Endothelial cell of umbilical vein (primary cell): ENCODE results near the gene KRTCAP2. TPM values are rescaled to one million over a fixed set of nuclear protein-coding genes. Genes with fewer than 3 reads are reported as not detected.

ENCODE experiments used
- BruUV-seq: library from RNA; stranded (reverse); fragments of 400-500 nt; replicated peaks from 2 replicates; lab custom pipeline; 2021; lab: Mats Ljungman, UMichigan
- CTCF ChIA-PET: fragments of 300-600, 350-600 bp; sonication (Branson Sonifier 250); formaldehyde crosslinking; loops from one replicate; lab custom pipeline; 2021; ENCODE audit warnings: antibody characterized with exemption, inconsistent platforms; lab: Charles Lee
- POLR2A ChIA-PET: fragments of 300-600, 350-600 bp; sonication (Branson Sonifier 250); formaldehyde crosslinking; loops from one replicate; lab custom pipeline; 2021; ENCODE audit warnings: antibody characterized with exemption, inconsistent platforms; lab: Charles Lee
- DNase-seq: peaks from one replicate; pipeline ENCODE4 v3.0.0-alpha.2; 2011; ENCODE audit warnings: low read depth, low spot score
- FAIRE-seq: peaks from 2 replicates; lab custom pipeline; 2011; peaks lifted over from hg19 to GRCh38; lab: Jason Lieb, UNC
- H2AFZ ChIP-seq: 2 replicates; pipeline ENCODE4 v1.6.0; 2012; ENCODE audit warnings: low read depth, low read length, control low read depth, inconsistent platforms
- H3K27ac ChIP-seq: 2 replicates; pipeline ENCODE4 v1.5.1; 2011; ENCODE audit warnings: low read depth, mild to moderate bottlenecking, control low read depth, low read length, moderate library complexity; ENCODE audit not compliant: insufficient read depth
- H3K27me3 ChIP-seq, 2 experiments: 2 replicates each; pipeline versions ENCODE4 v1.6.0 to v1.6.1; 2011; ENCODE audit warnings: low read length in 2 of 2, mixed read lengths in 1 of 2; ENCODE audit not compliant: control insufficient read depth in 2 of 2, insufficient read depth in 2 of 2
- H3K36me3 ChIP-seq, 2 experiments: 2 replicates in 1 of 2; 3 replicates in 1 of 2; pipeline ENCODE4 v1.5.1; 2011; ENCODE audit warnings: low read length in 2 of 2, mild to moderate bottlenecking in 1 of 2, moderate library complexity in 1 of 2; ENCODE audit not compliant: control insufficient read depth in 2 of 2, insufficient read depth in 2 of 2; ENCODE audit errors: extremely low read depth in 1 of 2
- H3K4me1 ChIP-seq: 3 replicates; pipeline ENCODE4 v1.5.1; 2011; ENCODE audit warnings: mild to moderate bottlenecking, low read length; ENCODE audit not compliant: control insufficient read depth, insufficient read depth; ENCODE audit errors: extremely low read depth
- H3K4me2 ChIP-seq: 2 replicates; pipeline ENCODE4 v1.6.1; 2011; ENCODE audit warnings: low read length, control low read depth, mixed read lengths; ENCODE audit not compliant: insufficient read depth
- H3K4me3 ChIP-seq, 3 experiments: fragments of 200-600 bp in 1 of 3; sonication (generic), shearing (Covaris generic) in 1 of 3; replicated peaks in 1 of 3; 2 replicates each; pipeline ENCODE4 v1.5.1; 2011 to 2016; ENCODE audit warnings: control low read depth in 3 of 3, low read length in 3 of 3, mild to moderate bottlenecking in 2 of 3, inconsistent platforms in 1 of 3, low read depth in 1 of 3, moderate library complexity in 1 of 3; ENCODE audit not compliant: insufficient read depth in 1 of 3
- H3K79me2 ChIP-seq: 2 replicates; pipeline ENCODE4 v1.6.0; 2012; ENCODE audit warnings: low read length, inconsistent platforms; ENCODE audit not compliant: control insufficient read depth, insufficient read depth
- H3K9ac ChIP-seq: replicated peaks from 2 replicates; pipeline ENCODE3; 2011; ENCODE audit warnings: low read length, control low read depth; ENCODE audit not compliant: insufficient read depth; ENCODE audit errors: extremely low read depth
- H3K9me1 ChIP-seq: replicated peaks from 3 replicates; pipeline ENCODE4 v1.6.0; 2011; ENCODE audit warnings: mild to moderate bottlenecking, low read length; ENCODE audit not compliant: control insufficient read depth, insufficient read depth; ENCODE audit errors: extremely low read depth
- H3K9me3 ChIP-seq: replicated peaks from 2 replicates; pipeline ENCODE4 v1.5.1; 2012; ENCODE audit warnings: low read length, inconsistent platforms; ENCODE audit not compliant: control insufficient read depth, insufficient read depth
- H4K20me1 ChIP-seq: replicated peaks from 2 replicates; pipeline ENCODE3; 2011; ENCODE audit warnings: mild to moderate bottlenecking, low read length; ENCODE audit not compliant: control insufficient read depth, insufficient read depth; ENCODE audit errors: extremely low read depth
- EZH2 ChIP-seq: IDR thresholded peaks from 2 replicates; pipeline ENCODE4 v1.6.1; 2012; ENCODE audit warnings: borderline replicate concordance, low read depth, mild to moderate bottlenecking, moderate library complexity, low read length, inconsistent platforms; ENCODE audit not compliant: severe bottlenecking
- FOS ChIP-seq: IDR thresholded peaks from 2 replicates; pipeline ENCODE4 v1.6.1; 2011; ENCODE audit warnings: mild to moderate bottlenecking, low read length, moderate library complexity, borderline replicate concordance; ENCODE audit not compliant: insufficient read depth
- GATA2 ChIP-seq: IDR thresholded peaks from 2 replicates; pipeline ENCODE4 v1.7.0; 2011; ENCODE audit warnings: low read depth, mild to moderate bottlenecking, moderate library complexity, mixed read lengths, low read length; ENCODE audit not compliant: insufficient read length, insufficient read depth
- JUN ChIP-seq: IDR thresholded peaks from 2 replicates; pipeline ENCODE4 v1.6.1; 2011; ENCODE audit warnings: borderline replicate concordance, low read depth; ENCODE audit not compliant: insufficient read length, insufficient read depth
- MAX ChIP-seq: IDR thresholded peaks from 2 replicates; pipeline ENCODE4 v1.6.1; 2011; ENCODE audit not compliant: insufficient read depth, insufficient read length
- MYC ChIP-seq: IDR thresholded peaks from one replicate; pipeline ENCODE4 v1.6.1; 2011; ENCODE audit warnings: mild to moderate bottlenecking, low read depth, low read length
- POLR2A ChIP-seq: IDR thresholded peaks from 2 replicates; pipeline ENCODE4 v1.6.1; 2012; ENCODE audit warnings: low read depth, mild to moderate bottlenecking, control low read depth, low read length
- POLR2AphosphoS5 ChIP-seq: IDR thresholded peaks from 2 replicates; pipeline ENCODE4 v1.6.1; 2012; ENCODE audit warnings: low read depth, mild to moderate bottlenecking, control low read depth, low read length, moderate library complexity; ENCODE audit not compliant: insufficient read depth
- dilution Hi-C: fragments of 300-500 bp; cut with MboI; formaldehyde crosslinking; loops from one replicate; pipeline ENCODE4 v1.15.0; 2019; ENCODE audit warnings: low sequenced_read_pairs; ENCODE audit not compliant: extremely low pct_ligation_motif_present
- intact Hi-C: fragments of 100-400 bp; cut with micrococcal nuclease; formaldehyde crosslinking; loops from one replicate; pipeline ENCODE4 v1.10.0; 2022
- polyA plus RNA-seq, 4 experiments: library from polyadenylated mRNA; depleted of rRNA in 3 of 4; stranded (reverse) in 3 of 4; unstranded in 1 of 4; fragments of >200 nt; gene quantifications; 2 replicates each; pipeline versions ENCODE4 v1.2.1 to v1.2.3, GENCODE V29; 2011 to 2012; ENCODE audit warnings: missing spikeins in 1 of 4
- total RNA-seq: library from RNA; stranded (reverse); gene quantifications from 2 replicates; pipeline ENCODE4 v1.2.3, GENCODE V29; 2021
- TF ChIP-seq, protein P1 (sequence below), 2 donors: IDR thresholded peaks; 1 replicate in 1 of 2; 2 replicates in 1 of 2; pipeline ENCODE4 v1.5.1; 2011; ENCODE audit warnings: low read length in 2 of 2, mild to moderate bottlenecking in 2 of 2, moderate library complexity in 2 of 2, control low read depth in 1 of 2, inconsistent platforms in 1 of 2, low read depth in 1 of 2; ENCODE audit not compliant: insufficient read depth in 1 of 2; ENCODE audit errors: extremely low read depth in 1 of 2

Gene KRTCAP2
- total and polyA plus RNA-seq, 2 donors (not counting 3 experiments of a cell fraction or from before 2014, with no cell fraction given), result 207 to 362 TPM

- Histone ChIP-seq H3K27ac (no peak overlapping the region), H3K79me2 (no peaks in the 10 kb centered on the region), H3K36me3 (no peaks in the 10 kb centered on the region), H3K4me3 (no peak overlapping the region), H3K9me1 (no peaks in the 10 kb centered on the region), H2AFZ (no peak overlapping the region), H3K9me3 (no peaks in the 10 kb centered on the region), H4K20me1 (no peaks in the 10 kb centered on the region), H3K9ac (no peak overlapping the region), H3K4me1 (no peaks in the 10 kb centered on the region), H3K4me2 (no peak overlapping the region), H3K27me3 (peaks cover 4% of the 10 kb centered on the region in 2 experiments)
- dilution Hi-C loops (no loop called here), intact Hi-C loops (no loop called here)
- BruUV-seq, result no TSS peak
- no peak for FAIRE-seq
- no peak for DNase-seq
- TF ChIP-seq EZH2 (no peak), GATA2 (no peak), JUN (no peak), POLR2AphosphoS5 (no peak), POLR2A (no peak), MAX (no peak), FOS (no peak), MYC (no peak)
- TF ChIP-seq, protein P1, sequence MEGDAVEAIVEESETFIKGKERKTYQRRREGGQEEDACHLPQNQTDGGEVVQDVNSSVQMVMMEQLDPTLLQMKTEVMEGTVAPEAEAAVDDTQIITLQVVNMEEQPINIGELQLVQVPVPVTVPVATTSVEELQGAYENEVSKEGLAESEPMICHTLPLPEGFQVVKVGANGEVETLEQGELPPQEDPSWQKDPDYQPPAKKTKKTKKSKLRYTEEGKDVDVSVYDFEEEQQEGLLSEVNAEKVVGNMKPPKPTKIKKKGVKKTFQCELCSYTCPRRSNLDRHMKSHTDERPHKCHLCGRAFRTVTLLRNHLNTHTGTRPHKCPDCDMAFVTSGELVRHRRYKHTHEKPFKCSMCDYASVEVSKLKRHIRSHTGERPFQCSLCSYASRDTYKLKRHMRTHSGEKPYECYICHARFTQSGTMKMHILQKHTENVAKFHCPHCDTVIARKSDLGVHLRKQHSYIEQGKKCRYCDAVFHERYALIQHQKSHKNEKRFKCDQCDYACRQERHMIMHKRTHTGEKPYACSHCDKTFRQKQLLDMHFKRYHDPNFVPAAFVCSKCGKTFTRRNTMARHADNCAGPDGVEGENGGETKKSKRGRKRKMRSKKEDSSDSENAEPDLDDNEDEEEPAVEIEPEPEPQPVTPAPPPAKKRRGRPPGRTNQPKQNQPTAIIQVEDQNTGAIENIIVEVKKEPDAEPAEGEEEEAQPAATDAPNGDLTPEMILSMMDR (IDR thresholded peaks at IDR 0.05; ENCODE audit: extremely low read depth in 1 of 2, insufficient read depth in 1 of 2, low read depth in 1 of 2, low read length in 2 of 2), result no peak
- ChIA-PET POLR2A (no interaction called here), CTCF (interaction anchor here (1.0 to 4.0 kb wide), 3 partner anchors 22 to 54 kb away, joined by 4 to 31 read pairs (median 10); partner anchors contain the start of gene KRTCAP2)
These were observed 27.6 kb downstream of the KRTCAP2 start for GRCh38 chr1:155145491-155145890.
